Parathyroid adenoma (tissue), 2 donors: Measurements from ENCODE around the gene B3GALT5.

Source experiments
- H2AFZ ChIP-seq: fragments of 300-600 bp; sonication (generic); one replicate; pipeline ENCODE4 v1.7.0; 2017; ENCODE audit warnings: antibody characterized with exemption, mild to moderate bottlenecking
- H3K27ac ChIP-seq: fragments of 300-600 bp; sonication (generic); one replicate; pipeline ENCODE4 v1.7.0; 2017
- H3K27me3 ChIP-seq: fragments of 300-600 bp; sonication (generic); one replicate; pipeline ENCODE4 v1.7.0; 2017; ENCODE audit warnings: low read length; ENCODE audit not compliant: control insufficient read depth, insufficient read depth
- H3K36me3 ChIP-seq: fragments of 300-600 bp; sonication (generic); one replicate; pipeline ENCODE4 v1.7.0; 2017; ENCODE audit warnings: low read length; ENCODE audit not compliant: control insufficient read depth, insufficient read depth
- H3K4me1 ChIP-seq: fragments of 300-600 bp; sonication (generic); one replicate; pipeline ENCODE4 v1.7.0; 2017; ENCODE audit warnings: control low read depth
- H3K4me2 ChIP-seq: fragments of 300-600 bp; sonication (generic); one replicate; pipeline ENCODE4 v1.7.0; 2017; ENCODE audit warnings: low read length
- H3K4me3 ChIP-seq: fragments of 300-600 bp; sonication (generic); one replicate; pipeline ENCODE4 v1.7.0; 2017; ENCODE audit warnings: low read depth, low read length
- H3K79me2 ChIP-seq: fragments of 300-600 bp; sonication (generic); one replicate; pipeline ENCODE4 v1.7.0; 2017; ENCODE audit warnings: control low read depth
- H3K9ac ChIP-seq: fragments of 300-600 bp; sonication (generic); one replicate; pipeline ENCODE4 v1.7.0; 2017; ENCODE audit warnings: mild to moderate bottlenecking
- H3K9me3 ChIP-seq: fragments of 300-600 bp; sonication (generic); one replicate; pipeline ENCODE4 v1.7.0; 2017; ENCODE audit warnings: low read length; ENCODE audit not compliant: control insufficient read depth
- CTCF ChIP-seq: fragments of 300-600 bp; sonication (generic); IDR thresholded peaks from one replicate; pipeline ENCODE4 v1.7.0; 2017; ENCODE audit warnings: antibody characterized with exemption, mild to moderate bottlenecking
- donor health status: primary hyperparathyroidism.

B3GALT5 gene

GRCh38 chr21:39638281-39638680, 25.5 kb downstream of the B3GALT5 start:
- Histone ChIP-seq H3K4me2 (no peak overlapping the region), H3K9ac (no peak overlapping the region), H2AFZ (no peak overlapping the region), H3K36me3 (no peaks in the 10 kb centered on the region), H3K4me3 (no peak overlapping the region), H3K27me3 (no peaks in the 10 kb centered on the region), H3K9me3 (no peaks in the 10 kb centered on the region), H3K27ac (no peak overlapping the region), H3K79me2 (no peaks in the 10 kb centered on the region), H3K4me1 (no peaks in the 10 kb centered on the region)
- TF ChIP-seq CTCF = no peak

GRCh38 chr21:39640754-39641153, 28.0 kb downstream of the B3GALT5 start:
- TF ChIP-seq CTCF = no peak
- no peak overlapping the region for H3K27ac ChIP-seq
- no peaks in the 10 kb centered on the region for H3K36me3 ChIP-seq
- H3K9me3 ChIP-seq = no peaks in the 10 kb centered on the region
- no peak overlapping the region for H2AFZ ChIP-seq
- H3K27me3 ChIP-seq = no peaks in the 10 kb centered on the region
- no peaks in the 10 kb centered on the region for H3K79me2 ChIP-seq
- H3K9ac ChIP-seq = no peak overlapping the region
- H3K4me1 ChIP-seq = no peaks in the 10 kb centered on the region
- no peak overlapping the region for H3K4me2 ChIP-seq
- H3K4me3 ChIP-seq = no peak overlapping the region

- Histone ChIP-seq H3K36me3 (no peaks in the 10 kb centered on the region), H3K4me1 (no peaks in the 10 kb centered on the region), H3K4me2 (no peak overlapping the region), H3K27me3 (no peaks in the 10 kb centered on the region), H3K27ac (no peak overlapping the region), H3K4me3 (no peak overlapping the region), H2AFZ (no peak overlapping the region), H3K9me3 (no peaks in the 10 kb centered on the region), H3K9ac (no peak overlapping the region), H3K79me2 (no peaks in the 10 kb centered on the region)
- no peak for TF ChIP-seq CTCF
Observed at GRCh38 chr21:39641827-39642450, 29.2 kb downstream of the B3GALT5 start.

GRCh38 chr21:39644062-39644560, 31.4 kb downstream of the B3GALT5 start:
- Histone ChIP-seq H3K79me2 (no peaks in the 10 kb centered on the region), H3K4me1 (no peaks in the 10 kb centered on the region), H3K27ac (no peak overlapping the region), H3K27me3 (no peaks in the 10 kb centered on the region), H3K9ac (no peak overlapping the region), H3K4me3 (no peak overlapping the region), H2AFZ (no peak overlapping the region), H3K9me3 (no peaks in the 10 kb centered on the region), H3K4me2 (no peak overlapping the region), H3K36me3 (no peaks in the 10 kb centered on the region)
- no peak for TF ChIP-seq CTCF

- Histone ChIP-seq H3K4me3 (no peak overlapping the region), H3K27me3 (no peaks in the 10 kb centered on the region), H3K9me3 (no peaks in the 10 kb centered on the region), H3K4me2 (no peak overlapping the region), H3K36me3 (no peaks in the 10 kb centered on the region), H3K27ac (no peak overlapping the region), H3K4me1 (no peaks in the 10 kb centered on the region), H2AFZ (no peak overlapping the region), H3K79me2 (no peaks in the 10 kb centered on the region), H3K9ac (no peak overlapping the region)
- TF ChIP-seq CTCF = no peak
Observed at GRCh38 chr21:39645331-39645730, 32.6 kb downstream of the B3GALT5 start.
